ENCODE measurements around the gene CDKAL1.
"Not testable (repeated sequence)": the region's sequence is repeated elsewhere in the genome, so short reads cannot be mapped to it uniquely, and the experiment has no call there.

Gene CDKAL1

GRCh38 chr6:21049148-21049547, 514.9 kb downstream of the CDKAL1 start:
- DNase-seq, result no peak

- no peak for DNase-seq
These were observed 515.3 kb downstream of the CDKAL1 start for GRCh38 chr6:21049572-21049971.

DNA sequence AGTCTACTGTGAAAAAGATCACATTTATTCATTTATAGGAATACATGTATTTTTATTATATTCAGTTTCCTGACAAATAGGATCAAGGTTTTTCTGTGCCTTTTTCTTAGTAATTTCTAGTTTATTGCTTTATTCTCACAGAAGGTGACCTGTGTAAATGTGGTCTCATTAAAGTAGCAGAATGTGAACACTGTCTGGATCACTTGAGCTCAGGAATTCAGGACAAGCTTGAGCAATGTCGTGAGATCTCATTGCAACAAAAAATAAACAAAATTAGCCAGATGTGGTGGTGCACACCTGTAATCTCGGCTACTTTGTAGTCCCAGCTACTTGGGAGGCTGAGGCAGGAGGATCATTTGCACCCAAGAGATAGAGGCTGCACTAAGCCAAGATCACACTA, 516.7 kb downstream of the CDKAL1 start:
- DNase-seq, result no peak

DNA sequence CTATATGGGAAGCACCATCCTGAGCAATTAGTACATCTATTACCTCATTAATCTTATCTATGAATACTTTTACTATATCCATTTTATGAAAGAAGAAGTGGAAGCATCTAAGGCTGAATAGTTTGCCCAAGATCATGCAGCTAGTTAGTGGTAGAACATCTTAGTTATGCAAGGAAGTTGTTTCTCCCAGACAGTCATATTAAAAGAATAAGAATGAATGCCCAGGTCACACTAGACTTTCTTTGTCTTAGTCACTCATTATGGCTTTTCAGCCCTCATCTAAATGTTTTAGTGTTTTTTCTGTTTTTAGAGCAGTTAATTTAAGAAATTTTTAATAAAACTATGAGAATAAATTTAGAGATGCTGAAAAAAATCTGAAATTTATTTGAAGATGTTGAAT, 517.5 kb downstream of the CDKAL1 start:
- DNase-seq, result no peak

- no peak for DNase-seq
These were observed 519.4 kb downstream of the CDKAL1 start for GRCh38 chr6:21053612-21054011.

- not testable (repeated sequence) for DNase-seq
These were observed 521.2 kb downstream of the CDKAL1 start for GRCh38 chr6:21055480-21055879.

- DNase-seq, result no peak
These were observed 527.6 kb downstream of the CDKAL1 start for GRCh38 chr6:21061892-21062291.

DNA sequence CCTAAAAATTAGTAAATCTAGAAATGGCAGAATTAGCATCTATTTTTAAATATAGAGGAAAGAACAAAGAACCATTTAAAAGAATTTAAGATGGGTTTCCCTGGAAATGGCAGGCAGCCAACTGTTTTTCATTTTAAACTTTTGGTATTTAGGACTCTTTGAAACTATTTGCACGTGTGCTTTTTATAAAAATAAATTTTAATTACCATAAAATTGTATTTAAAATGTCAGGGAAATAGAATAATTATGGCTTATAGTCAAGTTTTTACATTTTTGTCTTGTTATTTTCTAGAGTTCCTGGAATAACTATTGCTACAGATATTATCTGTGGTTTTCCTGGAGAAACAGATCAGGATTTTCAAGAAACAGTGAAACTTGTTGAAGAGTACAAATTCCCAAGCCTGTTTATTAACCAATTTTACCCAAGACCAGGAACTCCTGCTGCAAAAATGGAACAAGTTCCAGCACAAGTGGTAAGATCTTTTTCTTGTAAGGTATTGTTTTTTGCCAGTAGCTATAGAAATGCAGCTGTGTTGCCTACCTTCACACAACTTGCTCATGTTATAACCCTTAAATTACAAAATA, 530.6 kb downstream of the CDKAL1 start:
- no peak for DNase-seq

DNA sequence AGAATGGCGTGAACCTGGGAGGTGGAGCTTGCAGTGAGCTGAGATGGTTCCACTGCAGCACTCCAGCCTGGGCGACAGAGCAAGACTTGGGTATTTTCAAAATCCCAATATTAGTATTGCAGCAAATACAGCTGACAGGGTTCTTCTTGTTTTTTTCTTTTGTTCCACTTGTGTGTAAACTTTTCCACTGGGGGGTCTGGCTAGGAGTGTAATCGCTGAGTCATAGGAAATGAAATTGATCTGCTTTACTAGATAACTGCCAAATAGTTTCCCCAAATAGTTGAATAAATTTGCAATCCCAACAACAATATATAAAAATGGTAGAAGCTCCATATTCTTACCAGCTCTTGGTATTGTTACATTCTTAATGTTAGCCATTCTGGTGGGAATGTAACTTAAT, 533.3 kb downstream of the CDKAL1 start:
- no peak for DNase-seq

GRCh38 chr6:21070620-21071019, 536.4 kb downstream of the CDKAL1 start:
- no peak for DNase-seq

DNA sequence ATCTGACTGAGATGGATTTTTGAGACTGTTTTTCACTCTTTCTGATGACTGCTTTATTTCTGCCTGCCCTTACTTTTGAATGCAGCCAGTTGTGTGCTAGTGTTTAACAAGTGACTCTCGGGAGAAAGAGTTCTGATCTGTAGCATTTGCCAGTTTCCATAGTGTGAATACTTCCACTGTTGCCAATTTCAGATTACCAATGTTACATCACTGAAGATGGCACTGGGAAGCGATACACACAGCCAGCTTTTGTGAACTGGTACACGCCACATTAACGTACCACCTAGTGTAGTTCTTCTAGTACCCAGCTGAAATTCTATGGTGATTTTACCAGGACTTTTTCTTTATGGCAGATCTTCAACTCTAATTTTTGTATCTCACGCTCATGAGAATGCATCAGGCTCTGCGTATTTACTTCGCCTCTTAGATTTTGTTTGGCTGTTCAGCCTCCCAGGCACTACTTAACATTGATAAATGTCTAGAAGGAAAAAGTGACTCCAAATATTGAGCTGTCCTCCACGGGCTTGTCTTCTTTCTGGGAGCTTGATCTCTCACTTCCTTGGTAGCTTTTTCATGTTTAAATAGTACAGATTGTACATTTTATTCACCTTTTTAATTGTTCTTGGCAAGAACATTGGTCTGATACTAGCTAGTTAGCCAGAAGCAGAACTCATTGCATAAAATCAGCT, 537.7 kb downstream of the CDKAL1 start:
- no peak for DNase-seq

- no peak for DNase-seq
These were observed 539.1 kb downstream of the CDKAL1 start for GRCh38 chr6:21073318-21073839.

DNA sequence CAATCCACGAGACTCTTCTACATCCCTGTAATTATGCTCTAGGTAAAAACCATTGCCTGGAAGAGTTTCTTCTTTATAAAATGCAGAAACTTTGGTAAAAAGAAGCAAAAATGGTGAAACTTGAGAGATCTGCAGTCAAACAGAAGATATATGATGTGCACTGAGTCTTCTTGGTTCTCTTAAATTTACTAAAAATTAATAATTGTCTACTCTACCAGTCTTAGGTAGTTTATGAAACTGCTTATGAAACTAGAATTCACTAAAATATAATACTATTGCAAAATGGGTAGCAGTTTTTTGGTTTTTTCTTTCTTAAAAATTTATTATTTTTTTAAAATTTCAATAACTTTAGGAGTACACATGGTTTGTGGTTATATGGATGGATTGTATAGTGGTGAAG, 540.2 kb downstream of the CDKAL1 start:
- no peak for DNase-seq

DNA sequence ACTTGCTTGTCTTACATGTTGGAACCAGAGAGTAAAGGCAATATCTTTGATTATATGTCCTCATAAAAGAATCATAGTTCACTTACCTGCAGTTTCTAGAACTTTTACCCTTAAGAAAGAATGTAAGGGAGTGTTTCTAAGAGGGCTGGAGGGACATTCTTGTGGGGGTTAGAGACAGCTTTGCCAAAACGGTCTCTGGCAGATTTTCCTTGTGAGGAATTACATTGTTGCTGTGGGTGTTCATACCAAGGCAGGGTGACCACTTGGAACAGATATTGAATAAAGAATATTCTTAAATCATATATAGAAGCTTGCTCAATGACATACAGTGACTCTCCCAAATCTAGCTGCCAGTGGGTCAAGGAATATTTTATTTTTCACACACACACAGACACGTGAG, 541.7 kb downstream of the CDKAL1 start:
- no peak for DNase-seq

GRCh38 chr6:21078497-21078896, 544.2 kb downstream of the CDKAL1 start:
- no peak for DNase-seq

GRCh38 chr6:21079468-21080048, 545.3 kb downstream of the CDKAL1 start:
- no peak for DNase-seq

GRCh38 chr6:21080221-21080620, 546.0 kb downstream of the CDKAL1 start:
- no peak for DNase-seq

GRCh38 chr6:21082091-21082490, 547.8 kb downstream of the CDKAL1 start:
- DNase-seq, result no peak

DNA sequence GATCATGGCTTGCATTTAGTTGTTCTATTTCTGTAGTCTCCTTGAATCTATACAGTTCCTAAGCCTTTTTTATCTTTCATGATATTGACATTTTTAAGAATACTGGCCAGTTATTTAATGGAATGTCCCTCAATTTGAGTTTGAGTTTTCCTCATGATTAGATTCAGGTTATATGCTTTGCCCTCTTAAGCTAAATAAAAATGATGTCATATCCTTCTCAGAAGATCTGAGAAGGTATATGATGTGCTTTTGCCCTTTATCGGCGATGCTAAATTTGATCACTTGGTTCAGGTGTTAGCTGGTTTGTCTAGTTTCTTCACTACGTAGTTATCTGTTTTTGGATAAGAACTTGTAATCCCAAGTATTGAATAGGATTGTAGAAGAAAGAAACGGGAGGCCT, 549.5 kb downstream of the CDKAL1 start:
- DNase-seq, result no peak

GRCh38 chr6:21084656-21085055, 550.4 kb downstream of the CDKAL1 start:
- no peak for DNase-seq

DNA sequence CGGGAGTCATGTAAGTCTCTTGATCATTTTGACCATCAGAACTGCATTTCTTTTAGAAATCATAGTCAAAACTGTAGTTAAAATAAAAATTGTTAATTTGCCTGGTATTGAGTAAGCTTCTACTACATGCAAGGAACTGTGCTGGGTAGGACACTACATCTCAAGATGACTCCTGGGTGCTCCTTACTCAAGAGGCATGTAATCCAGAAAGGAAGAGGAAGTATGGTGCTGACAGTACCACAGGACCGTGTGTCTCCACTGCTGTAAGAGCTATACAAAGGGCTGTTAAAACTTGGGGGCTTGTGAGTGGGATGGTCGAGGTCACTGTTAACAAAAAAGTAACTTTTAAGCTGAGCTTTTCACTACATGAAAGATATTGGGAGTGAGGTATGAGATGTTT, 551.0 kb downstream of the CDKAL1 start:
- no peak for DNase-seq

GRCh38 chr6:21085643-21086042, 551.4 kb downstream of the CDKAL1 start:
- no peak for DNase-seq

DNA sequence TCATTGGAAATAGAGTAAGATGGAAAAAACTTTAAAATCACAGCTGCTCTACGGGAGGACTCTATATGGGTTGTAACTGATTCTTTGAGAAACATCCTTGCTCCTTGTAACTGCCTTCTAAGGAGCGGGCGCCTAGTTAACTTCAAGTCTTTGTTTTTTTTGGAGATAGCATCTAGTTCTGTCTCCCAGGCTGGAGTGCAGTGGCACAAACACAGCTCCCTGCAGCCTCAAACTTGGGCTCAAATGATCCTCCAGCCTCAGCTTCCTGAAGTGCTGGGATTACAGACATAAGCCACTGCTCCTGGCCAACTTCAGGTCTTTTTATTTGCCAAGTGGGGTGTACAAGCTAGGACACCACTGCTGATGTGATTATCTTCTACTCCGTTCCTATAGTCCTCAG, 552.9 kb downstream of the CDKAL1 start:
- DNase-seq, result no peak

DNA sequence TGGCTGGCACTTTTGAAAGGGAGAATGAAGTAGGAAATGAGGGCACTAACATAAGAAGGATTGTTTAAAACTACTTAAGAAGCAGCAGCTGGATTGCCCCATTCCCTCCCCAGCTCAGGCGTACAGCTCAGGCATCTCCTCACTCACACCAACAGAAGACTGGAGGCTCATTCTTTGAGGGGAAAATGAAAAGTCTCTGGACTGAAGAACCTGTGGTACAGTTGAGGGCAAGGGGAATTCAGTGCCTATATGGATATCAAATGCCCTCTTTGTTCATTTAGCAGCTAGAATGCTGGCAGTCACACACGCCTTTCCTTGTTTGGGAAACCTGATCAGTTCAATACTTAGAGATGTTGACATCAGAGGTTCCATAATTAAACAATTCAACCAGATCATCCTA, 557.2 kb downstream of the CDKAL1 start:
- DNase-seq, result no peak
